BLaER1 treated with 17β-estradiol and CSF1 and Interleukin-3, amounts not matched to agents 10 nM and 100 nM (cell line): Measurements from ENCODE around the gene TTLL6.
"Not testable (repeated sequence)": the region's sequence is repeated elsewhere in the genome, so short reads cannot be mapped to it uniquely, and the experiment has no call there.

Experiments used
- H3K27ac ChIP-seq, 11 experiments: shearing (Covaris generic); formaldehyde crosslinking; 2 replicates each; pipeline ENCODE4 v1.8.1; 2022
- H3K27me3 ChIP-seq, 11 experiments: shearing (Covaris generic); formaldehyde crosslinking; 2 replicates each; pipeline ENCODE4 v1.8.1; 2022
- H3K36me3 ChIP-seq, 11 experiments: shearing (Covaris generic); formaldehyde crosslinking; 2 replicates each; pipeline ENCODE4 v1.8.1; 2022
- H3K4me1 ChIP-seq, 10 experiments: shearing (Covaris generic); formaldehyde crosslinking; 2 replicates each; pipeline ENCODE4 v1.8.1; 2022
- H3K4me2 ChIP-seq, 11 experiments: shearing (Covaris generic); formaldehyde crosslinking; 2 replicates each; pipeline ENCODE4 v1.8.1; 2022
- H3K4me3 ChIP-seq, 10 experiments: shearing (Covaris generic); formaldehyde crosslinking; 2 replicates each; pipeline ENCODE4 v1.8.1; 2022
- H3K9ac ChIP-seq, 11 experiments: shearing (Covaris generic); formaldehyde crosslinking; 2 replicates each; pipeline ENCODE4 v1.8.1; 2022
- H3K9me3 ChIP-seq, 11 experiments: shearing (Covaris generic); formaldehyde crosslinking; replicated peaks in 1 of 11; 2 replicates each; pipeline ENCODE4 v1.8.1; 2022
- H4K20me1 ChIP-seq, 11 experiments: shearing (Covaris generic); formaldehyde crosslinking; 2 replicates each; pipeline ENCODE4 v1.8.1; 2022
- Cebpa-rat ChIP-seq, 11 experiments: shearing (Covaris generic); IDR thresholded peaks; 2 replicates each; pipeline ENCODE4 v1.8.1; 2022

Gene TTLL6

DNA sequence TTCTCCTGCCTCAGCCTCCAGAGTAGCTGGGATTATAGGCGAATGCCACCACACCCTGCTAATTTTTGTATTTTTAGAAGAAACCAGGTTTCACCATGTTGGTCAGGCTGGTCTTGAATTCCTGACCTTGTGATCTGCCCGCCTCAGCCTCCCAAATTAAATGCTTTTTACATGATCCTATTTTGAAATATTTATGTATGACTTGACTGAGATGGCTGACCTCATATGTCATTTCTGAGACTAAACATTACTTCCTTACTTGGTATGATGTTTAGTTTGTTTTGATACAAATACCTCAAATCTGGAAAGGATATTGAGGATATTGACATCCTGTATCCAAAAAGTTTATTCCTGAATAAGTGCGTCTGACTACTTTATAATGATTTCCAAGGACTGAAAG is 25.7 kb upstream of the TTLL6 start:
- peaks cover 0 to 54% (median 0%) of the 10 kb centered on the region in 11 experiments; a peak in 4 of 22 replicates for H3K27me3 ChIP-seq
- no peak for TF ChIP-seq Cebpa-rat (IDR thresholded peaks at IDR 0.05)
- peak overlapping the region in 4 of 11 experiments; percentile 41 to 74 (median 64); a peak in 7 of 22 replicates for H3K9ac ChIP-seq
- peak overlapping the region in 10 of 11 experiments; percentile 78 to 97 (median 88); a peak in 19 of 22 replicates for H3K4me2 ChIP-seq
- peaks cover 36 to 58% (median 53%) of the 10 kb centered on the region in 11 experiments for H3K36me3 ChIP-seq
- H4K20me1 ChIP-seq, result peaks cover 0 to 59% (median 0%) of the 10 kb centered on the region in 11 experiments; a peak in 7 of 22 replicates
- H3K4me1 ChIP-seq, result peaks cover 49 to 60% (median 56%) of the 10 kb centered on the region in 10 experiments
- H3K4me3 ChIP-seq, result peak overlapping the region in 4 of 10 experiments; percentile 50 to 63 (median 52); a peak in 3 of 20 replicates
- peak overlapping the region in 5 of 11 experiments; percentile 73 to 83 (median 80); a peak in 9 of 22 replicates for H3K27ac ChIP-seq
- no peaks in the 10 kb centered on the region for H3K9me3 ChIP-seq

DNA sequence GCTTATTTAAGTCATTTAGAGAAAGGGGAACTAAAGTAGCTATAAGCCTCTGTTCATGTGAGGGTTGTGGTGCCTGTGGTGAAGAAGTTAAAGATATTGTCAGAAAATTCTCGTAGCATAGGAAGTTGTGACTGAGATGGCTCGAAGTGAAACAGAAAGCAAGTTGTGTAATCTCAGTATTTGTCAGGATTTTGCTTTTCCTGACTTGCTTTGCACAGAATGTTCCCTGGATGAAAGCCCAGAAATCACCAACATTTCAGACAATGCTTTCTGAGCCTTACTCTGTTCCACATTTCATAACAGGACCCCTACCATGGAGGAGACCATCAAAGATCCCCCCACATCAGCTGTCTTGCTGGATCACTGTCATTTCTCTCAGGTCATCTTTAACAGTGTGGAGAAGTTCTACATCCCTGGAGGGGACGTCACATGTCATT is 24.4 kb upstream of the TTLL6 start:
- Histone ChIP-seq H3K4me1 (peaks cover 62 to 73% (median 70%) of the 10 kb centered on the region in 10 experiments), H3K4me3 (peak overlapping the region; percentile 26 to 63 (median 50); a peak in 17 of 20 replicates), H3K27ac (peak overlapping the region in 10 of 11 experiments; percentile 18 to 83 (median 72); a peak in 19 of 22 replicates), H3K9ac (peak overlapping the region in 9 of 11 experiments; percentile 41 to 74 (median 64); a peak in 18 of 22 replicates), H3K4me2 (peak overlapping the region; percentile 78 to 97 (median 88)), H3K36me3 (peaks cover 33 to 44% (median 41%) of the 10 kb centered on the region in 11 experiments), H4K20me1 (peaks cover 0 to 72% (median 0%) of the 10 kb centered on the region in 11 experiments; a peak in 8 of 22 replicates), H3K27me3 (peaks cover 0 to 56% (median 0%) of the 10 kb centered on the region in 11 experiments; a peak in 4 of 22 replicates), H3K9me3 (no peaks in the 10 kb centered on the region)
- TF ChIP-seq Cebpa-rat (IDR thresholded peaks at IDR 0.05), result peak; percentile 24 to 84 (median 68); a peak in 15 of 22 replicates

GRCh38 chr17:48840441-48840840 is 23.4 kb upstream of the TTLL6 start:
- H3K9ac ChIP-seq, result peak overlapping the region in 7 of 11 experiments; percentile 12 to 74 (median 68); a peak in 9 of 22 replicates
- H4K20me1 ChIP-seq, result peaks cover 0 to 82% (median 0%) of the 10 kb centered on the region in 11 experiments; a peak in 8 of 22 replicates
- H3K4me3 ChIP-seq, result peak overlapping the region in 2 of 10 experiments; percentile 3 to 54; a peak in 2 of 20 replicates
- peak overlapping the region in 8 of 11 experiments; percentile 68 to 83 (median 75); a peak in 14 of 22 replicates for H3K27ac ChIP-seq
- H3K4me2 ChIP-seq, result peak overlapping the region; percentile 78 to 97 (median 88)
- H3K9me3 ChIP-seq, result no peaks in the 10 kb centered on the region
- peaks cover 0 to 59% (median 0%) of the 10 kb centered on the region in 11 experiments; a peak in 4 of 22 replicates for H3K27me3 ChIP-seq
- peaks cover 72 to 83% (median 79%) of the 10 kb centered on the region in 10 experiments for H3K4me1 ChIP-seq
- H3K36me3 ChIP-seq, result peaks cover 24 to 38% (median 32%) of the 10 kb centered on the region in 11 experiments
- no peak for TF ChIP-seq Cebpa-rat (IDR thresholded peaks at IDR 0.05)

DNA sequence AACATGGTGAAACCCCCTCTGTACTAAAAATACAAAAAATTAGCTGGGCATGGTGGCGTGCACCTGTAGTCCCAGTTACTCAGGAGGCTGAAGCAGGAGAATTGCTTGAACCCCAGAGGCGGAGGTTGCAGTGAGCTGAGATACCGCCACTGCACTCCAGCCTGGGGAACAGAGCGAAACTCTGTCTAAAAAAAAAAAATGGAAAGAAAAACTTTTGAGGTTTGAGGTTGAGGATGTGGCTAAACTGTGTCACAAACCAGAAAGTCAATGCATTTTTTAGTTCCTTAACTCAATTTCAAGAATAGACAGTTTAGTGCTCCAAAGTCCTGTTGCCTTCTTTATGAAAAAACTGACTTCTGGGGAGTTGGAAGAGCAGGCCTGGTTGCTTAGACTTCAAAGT is 20.4 kb upstream of the TTLL6 start:
- peaks cover 0 to 99% (median 0%) of the 10 kb centered on the region in 11 experiments; a peak in 13 of 22 replicates for H4K20me1 ChIP-seq
- peak overlapping the region in 7 of 10 experiments; percentile 13 to 49 (median 35); a peak in 10 of 20 replicates for H3K4me3 ChIP-seq
- peak overlapping the region in 9 of 11 experiments; percentile 45 to 83 (median 78); a peak in 19 of 22 replicates for H3K27ac ChIP-seq
- peak overlapping the region; percentile 78 to 97 (median 88) for H3K4me2 ChIP-seq
- peaks cover 82 to 99% (median 98%) of the 10 kb centered on the region in 10 experiments for H3K4me1 ChIP-seq
- not testable (repeated sequence) for H3K9me3 ChIP-seq
- peaks cover 0 to 13% (median 6%) of the 10 kb centered on the region in 11 experiments; a peak in 17 of 22 replicates for H3K36me3 ChIP-seq
- H3K9ac ChIP-seq, result peak overlapping the region in 10 of 11 experiments; percentile 41 to 76 (median 66); a peak in 18 of 22 replicates
- peaks cover 0 to 71% (median 0%) of the 10 kb centered on the region in 11 experiments; a peak in 4 of 22 replicates for H3K27me3 ChIP-seq

DNA sequence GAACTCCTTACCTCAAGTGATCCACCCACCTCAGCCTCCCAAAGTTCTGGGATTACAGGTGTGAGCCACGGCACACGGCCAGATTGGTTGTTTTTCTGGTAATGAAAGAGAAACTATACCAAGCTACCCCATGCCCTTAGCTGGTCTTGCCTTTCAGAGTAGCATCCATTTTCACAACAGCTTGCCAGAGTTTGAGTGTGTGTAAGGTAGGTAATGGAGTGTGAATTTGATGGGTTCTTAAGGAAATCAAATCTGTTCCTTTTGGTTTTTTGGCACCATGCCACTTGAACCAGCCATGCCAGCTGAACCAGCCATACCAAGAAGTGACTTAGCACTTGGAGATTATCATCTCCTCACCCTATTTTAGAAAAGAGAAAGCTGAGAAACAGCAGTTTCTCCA is 18.9 kb upstream of the TTLL6 start:
- Histone ChIP-seq H3K9me3 (no peaks in the 10 kb centered on the region), H3K4me1 (peaks cover 80 to 96% (median 95%) of the 10 kb centered on the region in 10 experiments), H3K9ac (no peak overlapping the region), H3K4me2 (peak overlapping the region in 10 of 11 experiments; percentile 78 to 97 (median 88); a peak in 20 of 22 replicates), H3K36me3 (peaks cover 0 to 9% (median 3%) of the 10 kb centered on the region in 11 experiments; a peak in 4 of 22 replicates), H3K4me3 (no peak overlapping the region), H4K20me1 (peaks cover 0 to 95% (median 6%) of the 10 kb centered on the region in 11 experiments; a peak in 13 of 22 replicates), H3K27me3 (peaks cover 0 to 71% (median 0%) of the 10 kb centered on the region in 11 experiments; a peak in 4 of 22 replicates), H3K27ac (peak overlapping the region in 4 of 11 experiments; percentile 3 to 33 (median 32); a peak in 5 of 22 replicates)
- TF ChIP-seq Cebpa-rat (IDR thresholded peaks at IDR 0.05), result no peak

- H3K36me3 ChIP-seq, result peaks cover 0 to 9% (median 3%) of the 10 kb centered on the region in 11 experiments; a peak in 4 of 22 replicates
- H3K4me1 ChIP-seq, result peaks cover 70 to 88% (median 86%) of the 10 kb centered on the region in 10 experiments
- peaks cover 0 to 85% (median 6%) of the 10 kb centered on the region in 11 experiments; a peak in 13 of 22 replicates for H4K20me1 ChIP-seq
These were observed 17.9 kb upstream of the TTLL6 start for GRCh38 chr17:48834973-48835372.

GRCh38 chr17:48831549-48831883 is 14.5 kb upstream of the TTLL6 start:
- Histone ChIP-seq H3K27ac (peak overlapping the region in 10 of 11 experiments; percentile 80 to 86 (median 84); a peak in 20 of 22 replicates), H3K9ac (peak overlapping the region; percentile 84 to 88 (median 86)), H3K9me3 (no peaks in the 10 kb centered on the region), H4K20me1 (peaks cover 0 to 51% (median 6%) of the 10 kb centered on the region in 11 experiments; a peak in 13 of 22 replicates), H3K4me2 (peak overlapping the region; percentile 83 to 97 (median 91)), H3K4me1 (peaks cover 42 to 68% (median 62%) of the 10 kb centered on the region in 10 experiments), H3K4me3 (peak overlapping the region; percentile 73 to 89 (median 80)), H3K27me3 (peaks cover 0 to 40% (median 0%) of the 10 kb centered on the region in 11 experiments; a peak in 4 of 22 replicates), H3K36me3 (peaks cover 0 to 9% (median 3%) of the 10 kb centered on the region in 11 experiments; a peak in 3 of 22 replicates)
- TF ChIP-seq Cebpa-rat (IDR thresholded peaks at IDR 0.05), result no peak; a peak in 1 of 22 replicates

More at GRCh38 chr17:48834973-48835372, 17.9 kb upstream of the TTLL6 start:
- H3K27ac ChIP-seq, result no peak overlapping the region
- no peak overlapping the region for H3K4me3 ChIP-seq
- H3K4me2 ChIP-seq, result peak overlapping the region; percentile 27 to 97 (median 85); a peak in 19 of 22 replicates
- peaks cover 0 to 64% (median 0%) of the 10 kb centered on the region in 11 experiments; a peak in 4 of 22 replicates for H3K27me3 ChIP-seq
- H3K9me3 ChIP-seq, result no peaks in the 10 kb centered on the region
- H3K9ac ChIP-seq, result no peak overlapping the region
- no peak for TF ChIP-seq Cebpa-rat (IDR thresholded peaks at IDR 0.05)

GRCh38 chr17:48830840-48831548 is 14.0 kb upstream of the TTLL6 start, which contains the start of gene CALCOCO2:
TSS of gene CALCOCO2 (plus strand) at chr17:48831035. CDS start at chr17:48841708, 10,673 bp downstream.
- TF ChIP-seq Cebpa-rat (IDR thresholded peaks at IDR 0.05), result peak in 10 of 11 experiments; percentile 43 to 97 (median 80); a peak in 16 of 22 replicates
- H4K20me1 ChIP-seq, result peaks cover 0 to 46% (median 6%) of the 10 kb centered on the region in 11 experiments; a peak in 13 of 22 replicates
- H3K4me2 ChIP-seq, result peak within 1 kb of the TSS; percentile 83 to 97 (median 91)
- peak within 1 kb of the TSS; percentile 73 to 89 (median 80) for H3K4me3 ChIP-seq
- peaks cover 0 to 35% (median 0%) of the 10 kb centered on the region in 11 experiments; a peak in 4 of 22 replicates for H3K27me3 ChIP-seq
- H3K36me3 ChIP-seq, result peaks cover 0 to 9% (median under 1%) of the 10 kb centered on the region in 11 experiments; a peak in 3 of 22 replicates
- H3K27ac ChIP-seq, result peak within 1 kb of the TSS; percentile 30 to 86 (median 84); a peak in 21 of 22 replicates
- H3K4me1 ChIP-seq, result peaks cover 37 to 63% (median 56%) of the 10 kb centered on the region in 10 experiments
- no peaks in the 10 kb centered on the region for H3K9me3 ChIP-seq
- peak within 1 kb of the TSS; percentile 84 to 88 (median 86) for H3K9ac ChIP-seq
